Measurements from ENCODE around the gene CD72. TPM values are rescaled to one million over a fixed set of nuclear protein-coding genes. Genes with fewer than 3 reads are reported as not detected.

The CD72 gene
- total and polyA plus RNA-seq, 4 donors, result 2.0 to 5.7 (median 3.5) TPM

DNA sequence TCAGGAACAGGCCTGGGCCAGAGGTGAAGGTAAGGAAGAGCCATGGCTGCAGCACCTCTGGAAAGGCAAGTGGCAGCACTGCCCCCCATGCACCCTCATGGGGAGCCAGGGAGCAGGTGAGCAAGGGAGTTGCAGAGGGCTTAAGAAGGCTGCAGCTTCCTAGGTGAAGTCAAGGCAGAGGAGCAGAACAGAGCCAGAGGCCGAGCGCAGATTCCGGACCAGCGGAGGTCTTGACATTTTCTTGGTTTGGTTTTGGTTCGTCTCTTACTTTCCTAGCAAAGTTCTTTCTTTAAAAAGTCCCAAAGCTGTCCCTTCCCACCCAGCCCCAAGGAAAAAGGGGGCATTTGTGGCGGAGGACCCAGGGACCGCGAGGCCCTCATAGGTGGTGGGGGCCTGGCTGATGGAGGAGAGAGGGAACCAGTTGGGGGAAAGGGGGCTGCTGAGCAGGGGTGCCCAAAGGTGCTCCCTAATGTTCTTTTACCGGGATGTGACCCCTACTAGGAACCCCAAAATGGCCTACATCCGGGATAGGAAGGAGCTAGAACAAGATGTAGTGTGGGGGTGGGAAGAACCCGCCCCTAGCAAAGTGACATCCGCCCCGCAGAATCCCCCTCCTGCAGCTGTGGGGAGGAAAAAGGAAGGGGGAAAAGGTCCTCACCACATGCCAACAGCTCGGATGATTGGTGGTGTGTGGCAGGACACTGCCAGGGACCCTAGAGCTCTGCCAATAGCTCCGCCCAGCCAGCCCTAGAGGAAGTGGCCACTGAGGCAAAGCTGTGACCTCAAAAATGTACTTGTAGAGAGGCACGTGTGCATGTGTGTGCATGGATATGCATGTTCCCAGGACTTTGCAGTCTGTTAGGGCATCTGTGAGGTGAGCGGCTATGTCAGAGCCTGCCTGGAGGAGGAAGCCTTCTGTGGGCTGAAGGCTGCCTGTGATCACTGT lies 914 bp upstream of the CD72 start:
- Histone ChIP-seq H3K4me1 (ENCODE audit: control insufficient read depth in 4 of 4, insufficient read depth in 4 of 4, low read length in 3 of 4) (peaks cover 0 to 2% (median 0%) of the 10 kb centered on the region in 4 donors), H3K27ac (ENCODE audit: low read depth in 1 of 2, low read length in 2 of 2) (peak overlapping the region in 1 of 2 donors; percentile 6), H3K9ac (ENCODE audit: low read depth in 1 of 2, low read length in 2 of 2) (no peak overlapping the region), H3K27me3 (ENCODE audit: control insufficient read depth in 4 of 4, insufficient read depth in 4 of 4, low read length in 3 of 4) (peaks cover 0 to 8% (median 0%) of the 10 kb centered on the region in 4 donors), H3K9me3 (ENCODE audit: control insufficient read depth in 4 of 4, low read length in 3 of 4) (no peaks in the 10 kb centered on the region), H3K4me3 (ENCODE audit: low read depth in 1 of 3, low read length in 3 of 3) (no peak overlapping the region), H3K36me3 (ENCODE audit: control insufficient read depth in 4 of 4, insufficient read depth in 3 of 4, low read depth in 1 of 4, low read length in 3 of 4) (no peaks in the 10 kb centered on the region)
- TF ChIP-seq TAF1 (conservative IDR thresholded peaks at IDR 0.05), result no peak
- no peak for TF ChIP-seq YY1 (IDR thresholded peaks at IDR 0.05)
- TF ChIP-seq FOXA2 (IDR thresholded peaks at IDR 0.05), result no peak
- TF ChIP-seq HNF4A (conservative IDR thresholded peaks at IDR 0.05), result no peak
- TF ChIP-seq SP1 (IDR thresholded peaks at IDR 0.05), result no peak
- TF ChIP-seq JUND (IDR thresholded peaks at IDR 0.05), result no peak
- no peak for TF ChIP-seq NR2F2 (IDR thresholded peaks at IDR 0.05)
- TF ChIP-seq, protein P1, sequence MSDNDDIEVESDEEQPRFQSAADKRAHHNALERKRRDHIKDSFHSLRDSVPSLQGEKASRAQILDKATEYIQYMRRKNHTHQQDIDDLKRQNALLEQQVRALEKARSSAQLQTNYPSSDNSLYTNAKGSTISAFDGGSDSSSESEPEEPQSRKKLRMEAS (IDR thresholded peaks at IDR 0.05), result no peak
- TF ChIP-seq, protein P2, sequence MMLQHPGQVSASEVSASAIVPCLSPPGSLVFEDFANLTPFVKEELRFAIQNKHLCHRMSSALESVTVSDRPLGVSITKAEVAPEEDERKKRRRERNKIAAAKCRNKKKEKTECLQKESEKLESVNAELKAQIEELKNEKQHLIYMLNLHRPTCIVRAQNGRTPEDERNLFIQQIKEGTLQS (IDR thresholded peaks at IDR 0.05), result no peak
- TF ChIP-seq RXRA (IDR thresholded peaks at IDR 0.05), result no peak
- TF ChIP-seq HNF4G (IDR thresholded peaks at IDR 0.05), result no peak
- TF ChIP-seq, protein P3, sequence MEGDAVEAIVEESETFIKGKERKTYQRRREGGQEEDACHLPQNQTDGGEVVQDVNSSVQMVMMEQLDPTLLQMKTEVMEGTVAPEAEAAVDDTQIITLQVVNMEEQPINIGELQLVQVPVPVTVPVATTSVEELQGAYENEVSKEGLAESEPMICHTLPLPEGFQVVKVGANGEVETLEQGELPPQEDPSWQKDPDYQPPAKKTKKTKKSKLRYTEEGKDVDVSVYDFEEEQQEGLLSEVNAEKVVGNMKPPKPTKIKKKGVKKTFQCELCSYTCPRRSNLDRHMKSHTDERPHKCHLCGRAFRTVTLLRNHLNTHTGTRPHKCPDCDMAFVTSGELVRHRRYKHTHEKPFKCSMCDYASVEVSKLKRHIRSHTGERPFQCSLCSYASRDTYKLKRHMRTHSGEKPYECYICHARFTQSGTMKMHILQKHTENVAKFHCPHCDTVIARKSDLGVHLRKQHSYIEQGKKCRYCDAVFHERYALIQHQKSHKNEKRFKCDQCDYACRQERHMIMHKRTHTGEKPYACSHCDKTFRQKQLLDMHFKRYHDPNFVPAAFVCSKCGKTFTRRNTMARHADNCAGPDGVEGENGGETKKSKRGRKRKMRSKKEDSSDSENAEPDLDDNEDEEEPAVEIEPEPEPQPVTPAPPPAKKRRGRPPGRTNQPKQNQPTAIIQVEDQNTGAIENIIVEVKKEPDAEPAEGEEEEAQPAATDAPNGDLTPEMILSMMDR (IDR thresholded peaks at IDR 0.05; ENCODE audit: low read depth, low read length, missing input control), result no peak
- TF ChIP-seq RAD21 (IDR thresholded peaks at IDR 0.05), result no peak
- TF ChIP-seq FOXA1 (IDR thresholded peaks at IDR 0.05), result no peak
- TF ChIP-seq, protein P4, sequence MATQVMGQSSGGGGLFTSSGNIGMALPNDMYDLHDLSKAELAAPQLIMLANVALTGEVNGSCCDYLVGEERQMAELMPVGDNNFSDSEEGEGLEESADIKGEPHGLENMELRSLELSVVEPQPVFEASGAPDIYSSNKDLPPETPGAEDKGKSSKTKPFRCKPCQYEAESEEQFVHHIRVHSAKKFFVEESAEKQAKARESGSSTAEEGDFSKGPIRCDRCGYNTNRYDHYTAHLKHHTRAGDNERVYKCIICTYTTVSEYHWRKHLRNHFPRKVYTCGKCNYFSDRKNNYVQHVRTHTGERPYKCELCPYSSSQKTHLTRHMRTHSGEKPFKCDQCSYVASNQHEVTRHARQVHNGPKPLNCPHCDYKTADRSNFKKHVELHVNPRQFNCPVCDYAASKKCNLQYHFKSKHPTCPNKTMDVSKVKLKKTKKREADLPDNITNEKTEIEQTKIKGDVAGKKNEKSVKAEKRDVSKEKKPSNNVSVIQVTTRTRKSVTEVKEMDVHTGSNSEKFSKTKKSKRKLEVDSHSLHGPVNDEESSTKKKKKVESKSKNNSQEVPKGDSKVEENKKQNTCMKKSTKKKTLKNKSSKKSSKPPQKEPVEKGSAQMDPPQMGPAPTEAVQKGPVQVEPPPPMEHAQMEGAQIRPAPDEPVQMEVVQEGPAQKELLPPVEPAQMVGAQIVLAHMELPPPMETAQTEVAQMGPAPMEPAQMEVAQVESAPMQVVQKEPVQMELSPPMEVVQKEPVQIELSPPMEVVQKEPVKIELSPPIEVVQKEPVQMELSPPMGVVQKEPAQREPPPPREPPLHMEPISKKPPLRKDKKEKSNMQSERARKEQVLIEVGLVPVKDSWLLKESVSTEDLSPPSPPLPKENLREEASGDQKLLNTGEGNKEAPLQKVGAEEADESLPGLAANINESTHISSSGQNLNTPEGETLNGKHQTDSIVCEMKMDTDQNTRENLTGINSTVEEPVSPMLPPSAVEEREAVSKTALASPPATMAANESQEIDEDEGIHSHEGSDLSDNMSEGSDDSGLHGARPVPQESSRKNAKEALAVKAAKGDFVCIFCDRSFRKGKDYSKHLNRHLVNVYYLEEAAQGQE (IDR thresholded peaks at IDR 0.05), result no peak
- TF ChIP-seq, protein P5, sequence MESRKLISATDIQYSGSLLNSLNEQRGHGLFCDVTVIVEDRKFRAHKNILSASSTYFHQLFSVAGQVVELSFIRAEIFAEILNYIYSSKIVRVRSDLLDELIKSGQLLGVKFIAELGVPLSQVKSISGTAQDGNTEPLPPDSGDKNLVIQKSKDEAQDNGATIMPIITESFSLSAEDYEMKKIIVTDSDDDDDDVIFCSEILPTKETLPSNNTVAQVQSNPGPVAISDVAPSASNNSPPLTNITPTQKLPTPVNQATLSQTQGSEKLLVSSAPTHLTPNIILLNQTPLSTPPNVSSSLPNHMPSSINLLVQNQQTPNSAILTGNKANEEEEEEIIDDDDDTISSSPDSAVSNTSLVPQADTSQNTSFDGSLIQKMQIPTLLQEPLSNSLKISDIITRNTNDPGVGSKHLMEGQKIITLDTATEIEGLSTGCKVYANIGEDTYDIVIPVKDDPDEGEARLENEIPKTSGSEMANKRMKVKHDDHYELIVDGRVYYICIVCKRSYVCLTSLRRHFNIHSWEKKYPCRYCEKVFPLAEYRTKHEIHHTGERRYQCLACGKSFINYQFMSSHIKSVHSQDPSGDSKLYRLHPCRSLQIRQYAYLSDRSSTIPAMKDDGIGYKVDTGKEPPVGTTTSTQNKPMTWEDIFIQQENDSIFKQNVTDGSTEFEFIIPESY (IDR thresholded peaks at IDR 0.05), result no peak
- no peak for TF ChIP-seq EGR1 (IDR thresholded peaks at IDR 0.05; ENCODE audit: low read depth in 2 of 2)
- no peak for TF ChIP-seq GABPA (IDR thresholded peaks at IDR 0.05 in 1 of 2, conservative IDR thresholded peaks at IDR 0.05 in 1 of 2)
- 85% methylated on average over 17 of the region's 17 CpGs for WGBS
- no peak for DNase-seq (ENCODE audit: low spot score)

Measured in liver (tissue), 9 donors.